Myocyte (in vitro differentiated cells): ENCODE results near the gene FBXL19. TPM values are rescaled to one million over a fixed set of nuclear protein-coding genes. Genes with fewer than 3 reads are reported as not detected.
A peak's percentile ranks its signal among the peaks of the same experiment; 100 is the strongest.

Source experiments
- DNase-seq: peaks from one replicate; pipeline ENCODE4 v3.0.0-alpha.2; 2012; ENCODE audit warnings: low read depth
- total RNA-seq: library from RNA; depleted of rRNA; stranded (reverse); fragments of >200 nt; gene quantifications from 2 replicates; pipeline ENCODE4 v1.2.3, GENCODE V29; 2014

Gene FBXL19
- total RNA-seq, 1 donor from 2014 or later: 11.6 TPM

DNA sequence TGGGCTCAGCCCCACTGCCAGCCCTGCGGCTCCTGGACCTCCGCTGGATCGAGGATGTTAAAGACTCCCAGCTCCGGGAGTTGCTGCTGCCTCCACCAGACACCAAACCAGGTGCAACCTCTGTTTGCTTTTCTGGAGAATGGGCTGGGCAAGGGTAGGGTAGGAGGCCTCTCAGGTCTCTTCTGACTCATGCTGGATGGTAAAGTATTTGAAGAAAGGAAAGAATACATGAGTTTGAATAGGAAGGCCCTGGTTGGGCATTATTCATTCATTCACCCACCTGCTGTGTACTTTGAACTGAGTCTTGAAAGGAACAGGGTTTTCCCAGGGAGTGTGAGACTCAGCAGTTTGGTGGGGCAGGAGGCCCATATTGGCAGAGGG, 19.0 kb downstream of the FBXL19 start:
- DNase-seq: no peak

DNA sequence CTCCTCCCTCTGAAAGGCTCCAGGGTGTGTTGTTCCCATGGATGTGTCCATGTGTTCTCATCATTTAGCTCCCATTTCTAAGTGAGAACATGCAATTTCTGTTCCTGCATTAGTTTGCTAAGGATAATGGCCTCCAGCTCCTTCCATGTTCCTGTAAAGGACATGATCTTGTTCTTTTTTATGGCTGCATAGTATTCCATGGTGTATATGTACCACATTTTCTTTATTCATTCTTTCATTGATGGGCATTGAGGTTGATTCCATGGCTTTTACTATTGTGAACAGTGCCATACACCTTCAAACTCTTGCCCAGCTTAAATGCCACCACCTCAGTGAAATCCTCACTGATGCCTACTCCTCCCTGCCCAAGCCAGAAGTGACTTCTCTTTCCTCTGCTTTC, 21.0 kb downstream of the FBXL19 start:
- DNase-seq: no peak

DNA sequence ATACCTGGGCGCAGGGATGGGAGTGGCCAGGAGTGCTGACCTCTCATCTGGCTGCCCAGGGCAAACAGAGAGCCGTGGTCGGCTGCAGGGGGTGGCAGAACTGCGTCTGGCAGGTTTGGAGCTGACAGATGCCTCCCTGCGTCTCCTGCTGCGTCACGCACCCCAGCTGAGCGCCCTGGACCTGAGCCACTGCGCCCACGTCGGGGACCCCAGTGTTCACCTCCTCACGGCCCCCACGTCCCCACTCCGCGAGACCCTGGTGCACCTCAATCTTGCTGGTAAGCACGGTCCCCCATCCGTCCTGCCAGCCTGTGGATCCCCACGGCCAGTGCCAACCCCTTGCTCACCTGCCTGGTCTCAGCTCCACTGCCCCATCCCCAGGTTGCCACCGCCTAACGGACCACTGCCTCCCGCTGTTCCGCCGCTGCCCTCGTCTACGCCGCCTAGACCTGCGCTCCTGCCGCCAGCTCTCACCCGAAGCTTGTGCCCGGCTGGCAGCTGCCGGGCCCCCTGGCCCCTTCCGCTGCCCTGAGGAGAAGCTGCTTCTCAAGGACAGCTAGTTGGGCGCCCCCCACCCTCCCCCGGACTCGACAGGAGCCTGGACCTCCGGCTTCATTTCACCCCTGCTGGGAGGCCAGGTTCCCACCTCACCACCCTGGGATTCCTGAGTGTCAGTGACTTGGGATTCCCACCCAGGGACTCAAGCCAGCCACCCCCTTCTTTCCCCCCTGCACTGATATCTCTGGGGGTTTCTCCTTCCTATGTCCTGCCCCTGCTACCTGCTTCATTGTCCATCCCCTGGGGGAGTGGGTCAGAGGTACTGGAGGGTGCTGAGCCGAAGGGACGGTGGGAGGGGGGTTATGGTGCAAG, 23.5 kb downstream of the FBXL19 start:
- no peak for DNase-seq

DNA sequence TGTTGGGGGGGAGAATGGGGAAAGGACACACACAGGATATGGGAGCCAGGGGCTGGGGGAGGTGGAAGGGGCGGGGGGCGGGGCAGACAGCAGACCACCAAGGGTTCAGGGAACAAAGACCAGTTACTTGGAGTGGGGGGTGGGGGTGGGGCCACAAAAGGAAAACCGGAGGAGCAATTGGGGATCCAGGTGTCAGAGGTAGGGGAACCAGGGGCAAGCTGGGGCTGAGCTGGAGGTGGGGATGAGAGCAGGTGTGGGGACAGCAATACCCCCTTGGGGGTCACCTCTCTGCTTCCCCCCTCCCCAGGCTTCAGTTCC, 24.1 kb downstream of the FBXL19 start:
- no peak for DNase-seq

DNA sequence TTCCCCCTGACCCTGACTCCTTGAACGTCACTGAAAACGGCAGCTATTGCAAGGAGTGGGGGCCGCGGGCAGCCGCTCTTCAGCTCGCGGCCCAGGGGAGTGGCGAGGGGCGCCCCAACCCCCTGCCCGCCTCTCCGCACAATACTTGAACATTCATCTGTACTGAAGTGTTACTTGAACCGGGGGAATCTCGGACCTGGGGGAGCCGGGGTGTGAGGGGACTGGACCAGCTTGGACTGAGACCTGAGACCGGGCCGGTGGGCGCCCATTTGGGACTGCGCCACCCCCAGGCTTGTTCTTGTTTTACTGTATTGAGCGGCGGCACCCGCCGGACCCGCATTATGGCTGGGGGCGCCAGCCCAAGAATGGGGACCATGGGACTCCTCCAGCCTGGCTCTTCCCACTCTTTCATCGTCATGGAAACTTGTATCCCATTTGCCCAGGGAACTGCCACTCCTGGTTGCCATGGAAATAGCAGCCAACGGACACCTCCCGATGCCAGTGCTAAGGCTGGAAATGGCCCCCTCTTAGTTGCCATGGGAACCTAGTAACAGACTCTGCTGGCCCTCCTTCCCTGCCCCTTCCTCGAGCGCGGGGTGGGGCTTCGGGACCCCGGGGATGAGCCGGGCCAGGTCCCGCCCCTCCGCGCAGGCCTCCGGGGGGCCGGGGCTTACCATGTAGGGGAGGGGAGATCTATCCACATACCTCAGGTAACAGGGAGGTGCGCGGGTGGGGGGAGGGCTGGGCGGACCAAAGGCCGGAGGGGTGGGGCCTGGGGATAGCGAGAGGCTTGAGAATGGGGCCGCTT, 24.7 kb downstream of the FBXL19 start:
- peak; percentile 94 for DNase-seq

DNA sequence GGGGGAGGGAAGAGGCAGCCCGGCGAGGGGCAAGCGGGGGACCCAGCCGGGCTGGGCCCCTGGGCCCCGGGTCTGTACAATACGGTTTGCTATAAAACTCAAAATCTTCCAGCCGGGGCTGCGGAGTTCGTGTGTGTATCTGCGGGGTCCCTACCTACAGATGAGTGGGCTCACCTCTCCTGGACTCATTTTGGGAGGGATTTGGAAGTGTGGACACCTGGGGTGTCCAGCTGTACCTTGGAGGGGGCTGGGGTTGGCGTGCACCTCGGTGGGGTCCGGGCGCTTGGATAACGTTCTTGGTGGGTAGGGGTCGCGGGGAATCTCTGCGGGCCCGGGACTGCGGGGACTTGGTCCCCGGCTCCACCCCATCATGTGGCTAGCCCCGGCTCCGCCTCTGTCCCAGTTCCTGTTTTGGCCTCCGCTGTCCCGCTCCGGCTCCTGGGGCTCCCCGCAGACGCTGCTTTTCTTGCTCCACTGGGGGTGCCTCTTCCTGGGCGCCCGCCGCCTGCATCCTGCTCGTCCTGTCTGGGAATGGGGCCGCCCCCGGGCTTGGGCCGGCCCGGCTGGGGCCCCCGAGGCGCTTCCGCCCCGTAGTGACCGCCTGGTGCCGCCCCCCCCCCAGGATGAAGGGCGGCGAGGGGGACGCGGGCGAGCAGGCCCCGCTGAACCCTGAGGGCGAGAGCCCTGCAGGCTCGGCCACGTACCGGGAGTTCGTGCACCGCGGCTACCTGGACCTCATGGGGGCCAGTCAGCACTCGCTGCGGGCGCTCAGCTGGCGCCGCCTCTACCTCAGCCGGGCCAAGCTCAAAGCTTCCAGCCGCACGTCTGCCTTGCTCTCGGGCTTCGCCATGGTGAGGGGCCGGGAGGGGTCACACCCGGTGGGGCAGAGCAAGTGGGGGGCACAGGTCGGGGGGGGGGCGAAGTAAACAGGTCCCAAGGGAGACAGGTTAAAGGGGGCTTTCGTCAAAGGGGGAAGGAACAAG, 25.6 kb downstream of the FBXL19 start, which contains the start of gene ORAI3:
Gene ORAI3 (plus strand): TSS at position 402 of the 983 bp plus-strand sequence. CDS start 222 bp downstream, at position 624.
- DNase-seq: peak; percentile 73

DNA sequence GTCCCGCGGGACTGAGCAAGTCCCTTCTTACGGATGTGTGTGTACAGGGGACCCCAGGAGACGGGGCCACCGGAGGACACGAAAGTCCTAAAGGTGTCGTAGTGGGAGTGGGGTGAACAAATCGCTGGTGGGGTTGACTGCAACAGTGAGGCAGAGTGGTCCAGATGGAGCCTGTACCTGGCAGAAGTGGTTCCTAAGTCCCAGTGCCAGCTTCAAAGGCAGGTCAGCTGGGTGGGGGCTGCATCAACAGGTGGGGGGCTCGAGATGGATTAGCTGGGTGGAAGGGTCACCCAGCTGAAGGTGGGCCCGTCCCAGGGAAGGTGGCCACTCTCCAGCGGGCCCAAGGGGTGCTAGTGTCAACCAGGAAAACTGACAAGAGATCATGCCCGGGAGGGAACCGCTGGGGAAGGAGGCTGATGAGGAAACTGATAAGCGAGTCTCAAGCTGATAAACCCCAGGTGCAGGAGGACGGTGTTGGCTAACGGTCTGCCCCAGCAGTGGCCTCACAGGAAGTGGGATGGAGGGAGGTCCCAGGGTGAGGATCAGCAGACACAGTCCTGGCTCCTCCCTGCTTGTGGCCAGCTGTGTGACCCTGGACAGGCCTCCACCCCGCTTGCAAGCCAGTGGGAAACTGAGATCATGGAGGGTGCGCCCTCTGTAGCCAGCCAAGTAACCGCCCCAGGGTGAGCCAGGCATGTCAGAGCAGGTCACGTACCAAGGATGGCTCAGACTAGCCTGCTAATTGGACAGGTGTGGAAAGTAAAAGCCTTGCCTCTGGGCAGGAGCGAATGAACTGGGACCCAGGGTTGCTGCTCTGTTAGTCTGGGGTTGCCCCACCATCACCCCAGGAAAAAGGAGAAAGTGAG, 26.5 kb downstream of the FBXL19 start:
- peak; percentile 93 for DNase-seq

DNA sequence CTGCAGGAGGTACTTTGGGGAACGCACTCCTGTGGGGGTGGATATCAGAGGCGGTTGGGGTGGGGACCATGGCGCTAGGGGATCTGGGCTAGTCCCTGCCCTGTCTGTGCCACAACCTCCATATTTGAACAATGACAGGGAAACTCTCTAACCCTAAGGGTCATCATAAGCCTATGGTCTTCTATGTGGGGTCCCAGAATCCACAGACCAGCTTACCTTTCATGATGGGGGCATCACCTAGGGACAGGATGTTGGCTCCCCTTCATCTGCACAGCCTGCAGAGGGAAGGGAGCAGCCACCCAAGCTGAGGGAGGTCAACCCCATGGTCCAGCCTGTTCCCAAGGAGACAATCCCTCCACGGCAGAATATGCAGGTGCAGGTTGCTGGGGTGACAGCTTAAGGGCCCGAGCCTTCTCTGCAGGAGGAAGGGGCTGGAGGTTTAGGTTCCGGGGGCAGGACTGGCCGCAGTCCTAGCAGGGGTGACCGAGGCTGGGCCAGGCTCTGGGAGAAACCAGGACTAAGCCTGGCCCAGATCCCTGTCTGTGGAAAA, 27.2 kb downstream of the FBXL19 start:
- no peak for DNase-seq

DNA sequence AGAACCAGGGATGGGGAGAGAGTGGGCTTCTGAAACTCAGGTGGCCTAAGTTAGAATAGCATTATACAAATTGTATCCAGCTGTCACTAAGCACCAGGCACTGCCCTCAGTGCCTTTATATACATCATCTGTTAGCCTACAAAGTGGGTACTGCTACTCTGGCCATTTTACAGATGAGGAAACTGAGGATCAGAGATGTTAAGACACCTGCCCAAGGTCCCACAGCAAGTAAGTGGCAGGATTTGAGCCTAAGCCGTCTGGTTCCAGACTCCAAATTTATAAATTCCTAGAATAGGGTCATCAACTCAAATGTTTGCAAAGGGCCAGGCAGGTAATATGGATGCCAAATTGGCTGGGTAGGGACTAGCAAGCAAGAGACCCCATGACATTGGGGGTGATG, 27.8 kb downstream of the FBXL19 start:
- DNase-seq: no peak

DNA sequence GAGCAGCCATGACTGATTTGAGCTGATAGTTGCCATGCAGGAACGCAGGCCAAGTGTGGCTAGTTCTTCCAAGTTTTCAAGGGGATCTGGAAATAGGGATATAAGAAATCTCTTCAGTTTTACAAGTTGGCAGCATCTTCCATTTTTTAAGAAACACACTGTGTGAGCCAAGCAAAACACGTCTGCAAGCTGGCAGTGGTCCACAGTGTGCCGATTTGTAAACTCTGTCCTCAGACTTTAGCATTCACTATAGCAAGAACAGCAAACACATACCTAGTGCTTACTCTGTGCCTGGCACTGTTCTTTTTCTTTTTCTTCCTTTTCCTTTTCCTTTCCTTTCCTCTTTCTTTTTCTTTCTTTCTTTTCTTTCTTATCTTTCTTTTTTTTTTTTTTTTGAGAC, 28.4 kb downstream of the FBXL19 start:
- DNase-seq: no peak

DNA sequence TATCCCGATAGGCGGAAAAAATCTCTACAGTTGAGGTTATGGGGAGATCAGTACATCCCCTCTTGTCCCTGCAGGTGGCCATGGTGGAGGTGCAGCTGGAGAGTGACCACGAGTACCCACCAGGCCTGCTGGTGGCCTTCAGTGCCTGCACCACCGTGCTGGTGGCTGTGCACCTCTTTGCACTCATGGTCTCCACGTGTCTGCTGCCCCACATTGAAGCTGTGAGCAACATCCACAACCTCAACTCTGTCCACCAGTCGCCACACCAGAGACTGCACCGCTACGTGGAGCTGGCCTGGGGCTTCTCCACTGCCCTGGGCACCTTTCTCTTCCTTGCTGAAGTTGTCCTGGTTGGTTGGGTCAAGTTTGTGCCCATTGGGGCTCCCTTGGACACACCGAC, 29.7 kb downstream of the FBXL19 start:
- DNase-seq: no peak

DNA sequence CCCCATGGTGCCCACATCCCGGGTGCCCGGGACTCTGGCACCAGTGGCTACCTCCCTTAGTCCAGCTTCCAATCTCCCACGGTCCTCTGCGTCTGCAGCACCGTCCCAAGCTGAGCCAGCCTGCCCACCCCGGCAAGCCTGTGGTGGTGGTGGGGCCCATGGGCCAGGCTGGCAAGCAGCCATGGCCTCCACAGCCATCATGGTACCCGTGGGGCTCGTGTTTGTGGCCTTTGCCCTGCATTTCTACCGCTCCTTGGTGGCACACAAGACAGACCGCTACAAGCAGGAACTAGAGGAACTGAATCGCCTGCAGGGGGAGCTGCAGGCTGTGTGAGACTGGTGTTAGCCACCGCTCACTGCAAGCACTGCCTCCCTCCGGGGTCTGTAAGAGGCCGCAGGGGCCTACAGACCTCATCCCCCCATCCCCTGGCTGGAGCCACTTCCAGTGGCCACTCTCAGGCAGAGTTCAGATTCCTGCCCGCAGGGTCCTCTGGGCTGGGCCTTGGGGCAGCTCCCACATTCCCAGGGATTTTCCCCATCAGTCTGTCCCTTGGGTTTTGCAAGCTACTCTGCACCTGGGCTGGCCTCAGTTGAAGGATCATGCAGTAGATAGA, 30.2 kb downstream of the FBXL19 start:
- DNase-seq: peak; percentile 71

DNA sequence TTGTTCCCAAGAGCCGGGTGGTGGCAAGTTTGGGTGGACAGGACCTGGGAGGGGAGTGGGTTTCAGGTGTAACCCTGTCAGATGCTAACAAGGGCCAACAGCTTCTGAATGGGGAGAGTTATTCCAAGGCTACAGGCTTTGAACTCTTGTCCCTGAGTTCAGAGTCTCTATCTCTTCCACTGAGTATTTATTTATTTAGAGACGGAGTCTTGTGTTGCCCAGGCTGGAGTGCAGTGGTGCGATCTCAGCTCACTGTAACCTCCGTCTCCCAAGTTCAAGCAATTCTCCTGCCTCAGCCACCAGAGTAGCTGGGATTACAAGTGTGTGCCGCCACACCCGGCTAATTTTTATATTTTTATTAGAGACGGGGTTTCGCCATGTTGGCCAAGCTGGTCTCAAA, 31.6 kb downstream of the FBXL19 start:
- DNase-seq: no peak

DNA sequence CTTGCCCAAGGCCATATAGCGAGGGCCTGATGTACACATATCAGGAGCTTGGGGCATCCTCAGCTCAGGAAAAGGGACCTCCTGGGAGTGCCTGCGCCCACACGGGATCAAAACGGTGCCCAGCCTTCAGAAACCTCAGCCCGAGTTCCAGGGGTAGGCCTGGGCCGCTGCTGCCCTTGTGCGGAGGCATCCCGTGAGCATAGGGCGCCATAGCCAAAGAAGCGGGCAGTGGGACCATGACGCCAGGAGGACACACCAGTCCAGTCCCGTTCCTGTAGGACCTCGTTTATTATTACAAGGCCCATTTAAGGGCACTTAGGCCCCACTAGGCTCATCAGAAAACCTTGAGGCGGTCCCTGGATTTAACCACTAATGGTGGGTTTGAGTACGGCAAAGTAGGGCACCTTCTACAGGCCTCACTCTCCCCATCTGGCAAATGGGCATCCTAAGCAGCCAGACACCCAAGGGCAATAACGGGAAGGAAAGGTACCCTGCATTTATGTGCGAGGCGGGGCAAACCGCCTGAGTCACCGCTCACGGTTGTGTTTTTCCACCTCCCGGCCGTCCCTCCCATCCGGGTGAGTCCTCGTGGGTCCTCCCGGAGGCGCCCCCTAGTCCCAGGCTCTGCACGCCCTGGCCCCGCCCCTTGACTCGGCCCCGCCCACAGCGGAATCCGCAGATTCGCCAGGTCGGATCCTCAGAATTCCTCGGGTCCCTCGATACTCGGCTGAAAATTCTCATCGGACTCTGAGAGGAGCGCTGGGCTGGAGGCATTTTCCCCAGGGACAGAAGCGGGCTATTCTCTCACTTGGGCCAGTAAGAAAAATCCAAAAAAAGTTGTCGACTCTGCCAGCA, 33.5 kb downstream of the FBXL19 start:
- peak; percentile 87 for DNase-seq

DNA sequence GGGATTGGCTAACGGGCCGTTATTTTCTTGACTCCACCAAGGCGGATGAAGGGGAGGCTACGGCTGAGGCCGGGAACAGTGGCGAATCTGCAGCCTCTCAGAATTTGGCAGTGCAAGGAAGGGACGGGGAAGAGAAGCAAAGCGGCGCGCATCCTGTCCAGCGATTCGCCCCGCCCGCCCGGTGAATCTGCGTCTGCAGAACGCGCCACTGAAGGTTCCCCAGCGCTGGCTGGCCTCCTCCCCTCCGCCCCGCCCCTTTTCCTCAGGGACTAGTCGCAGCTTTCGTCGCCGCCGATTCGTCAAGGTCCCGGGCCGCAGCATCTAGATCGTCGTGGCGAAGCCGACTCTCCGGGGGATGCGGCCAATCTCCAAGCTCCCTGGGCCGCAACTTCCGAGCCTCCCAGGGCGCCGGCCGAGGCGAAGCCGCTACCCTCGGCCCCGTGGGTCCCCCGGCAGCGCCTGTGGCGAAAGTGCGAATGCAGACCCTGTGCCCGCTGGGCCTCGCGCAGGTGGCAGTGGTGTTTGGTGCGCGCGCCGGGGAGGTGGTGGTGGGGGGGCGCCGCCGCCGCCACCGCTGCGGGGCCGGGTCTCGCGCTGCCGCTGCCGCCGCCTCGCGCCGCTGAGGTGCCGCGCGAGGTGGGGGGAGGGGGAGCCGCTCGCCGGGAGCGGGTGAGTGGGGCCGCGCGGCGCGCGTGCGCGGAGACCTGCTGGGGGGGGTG, 34.2 kb downstream of the FBXL19 start, which contains the start of gene SETD1A:
Gene SETD1A (plus strand): TSS at position 299 of the 719 bp plus-strand sequence. CDS start 978 bp downstream, outside the sequence.
- DNase-seq: peak; percentile 96

DNA sequence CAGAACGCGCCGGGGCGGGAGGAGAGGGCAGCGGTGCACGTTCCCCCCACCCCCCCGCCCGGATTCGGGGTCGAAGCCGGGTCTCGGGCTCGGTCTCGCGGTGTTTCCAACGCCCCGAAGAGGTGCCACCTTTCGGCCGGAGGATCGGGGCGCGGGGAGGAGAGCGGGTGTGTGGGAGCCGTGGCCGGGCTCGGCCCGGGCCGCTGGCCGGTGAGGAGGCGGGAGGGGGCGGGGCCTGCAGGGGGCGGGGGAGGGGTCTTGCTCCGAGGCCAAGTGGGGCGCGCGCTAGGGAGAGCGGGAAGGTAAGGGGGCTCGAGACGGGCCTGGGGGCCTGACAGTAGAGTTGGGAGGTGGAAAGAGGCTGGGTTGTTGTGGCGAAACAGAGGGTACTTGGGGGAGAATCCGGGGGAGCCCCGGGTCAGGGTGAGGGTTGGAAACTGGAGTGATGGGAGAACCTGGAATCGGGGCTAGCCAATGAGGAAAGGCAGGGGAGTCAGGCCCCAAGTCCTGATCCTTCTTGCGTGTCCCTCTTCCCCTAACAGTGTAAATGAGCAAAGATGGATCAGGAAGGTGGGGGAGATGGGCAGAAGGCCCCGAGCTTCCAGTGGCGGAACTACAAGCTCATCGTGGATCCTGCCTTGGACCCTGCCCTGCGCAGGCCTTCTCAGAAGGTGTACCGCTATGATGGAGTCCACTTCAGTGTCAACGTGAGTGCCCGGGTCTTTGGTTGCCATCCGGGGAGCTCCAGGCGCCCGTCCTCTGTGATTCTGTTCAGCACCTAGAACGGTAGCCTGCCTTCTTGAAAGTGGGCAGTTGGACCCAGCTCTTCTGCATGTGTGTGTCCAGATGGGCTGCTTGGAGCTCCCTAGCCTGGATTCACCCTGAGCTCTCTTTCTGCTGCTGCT, 35.1 kb downstream of the FBXL19 start:
- peak; percentile 53 for DNase-seq

DNA sequence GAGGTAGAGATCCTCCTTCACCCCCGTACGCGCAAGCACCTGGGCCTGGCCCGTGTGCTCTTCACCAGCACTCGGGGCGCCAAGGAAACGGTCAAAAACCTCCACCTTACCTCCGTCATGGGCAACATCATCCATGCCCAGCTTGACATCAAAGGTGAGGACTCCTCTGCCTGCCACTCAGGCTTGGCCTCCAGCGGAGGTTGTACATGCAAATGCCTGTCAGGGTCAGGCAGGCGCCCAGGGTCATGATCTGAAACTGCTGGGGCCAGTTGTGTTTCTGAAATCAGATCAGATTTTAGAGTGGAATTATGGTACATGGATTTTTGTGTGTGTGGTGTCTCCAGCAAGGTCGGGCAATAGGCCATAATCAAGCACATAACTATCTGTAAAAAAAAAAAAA, 38.0 kb downstream of the FBXL19 start:
- no peak for DNase-seq
